GM19468 (cell line): ENCODE results near the gene DHRS3.
"Not testable (repeated sequence)": the region's sequence is repeated elsewhere in the genome, so short reads cannot be mapped to it uniquely, and the experiment has no call there.

Experiments used
- ATAC-seq: cut with Tn5 transposase; IDR thresholded peaks from one replicate; pipeline ENCODE4 v1.9.1; 2021; ENCODE audit warnings: mild to moderate bottlenecking, moderate library complexity, moderate number of reproducible peaks; ENCODE audit not compliant: unreplicated experiment; ENCODE audit errors: extremely low read depth

The DHRS3 gene

DNA sequence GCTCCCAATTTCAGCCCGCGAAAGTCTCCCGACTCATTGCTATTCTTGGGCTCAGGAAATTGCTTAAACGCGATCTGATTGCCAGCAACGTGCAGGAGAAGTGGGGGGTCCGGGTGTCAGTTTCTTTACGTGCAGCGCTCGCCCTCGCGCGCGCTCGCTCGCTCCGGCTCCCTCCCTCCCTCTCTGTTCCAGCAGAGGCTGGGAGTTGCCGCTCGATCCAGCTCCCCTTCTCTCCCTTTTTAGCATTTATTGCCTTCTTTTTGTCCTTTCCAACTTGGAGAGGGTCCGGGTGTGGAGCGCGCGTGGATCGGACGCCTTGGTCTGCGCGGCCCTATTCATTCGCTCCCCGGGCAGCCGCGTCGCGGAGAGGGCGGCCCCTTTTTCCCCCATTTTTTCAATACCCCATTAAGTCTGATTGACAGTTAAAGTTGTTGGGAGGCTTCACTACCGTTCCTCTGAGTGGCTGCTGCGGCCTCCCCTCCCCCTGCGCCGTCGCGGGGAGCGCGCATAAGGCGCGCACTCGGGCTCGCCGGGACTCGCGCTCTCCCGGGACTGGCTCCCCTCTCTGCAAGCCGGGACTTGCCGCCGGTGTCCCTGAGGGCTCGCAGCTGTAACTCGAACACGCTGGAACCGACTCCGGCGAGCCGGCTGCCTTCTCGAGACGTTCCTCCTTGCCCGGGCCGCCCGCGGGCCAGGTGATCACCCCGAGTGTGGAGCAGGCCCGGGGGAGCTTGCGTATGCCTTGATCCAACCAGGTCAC lies at the start of gene DHRS3:
Gene DHRS3, minus strand, starts transcription at position 310 of the 760 bp plus-strand sequence. CDS start 862 bp downstream, outside the sequence.
- no peak for ATAC-seq

- no peak for ATAC-seq
These were observed 48.2 kb upstream of the DHRS3 start for GRCh38 chr1:12666141-12666735.

- ATAC-seq, result no peak
These were observed 47.5 kb upstream of the DHRS3 start for GRCh38 chr1:12665511-12665910.

- no peak for ATAC-seq
These were observed 44.5 kb upstream of the DHRS3 start for GRCh38 chr1:12662556-12662955.

- no peak for ATAC-seq
These were observed 43.7 kb upstream of the DHRS3 start for GRCh38 chr1:12661606-12662219.

- ATAC-seq, result no peak
These were observed 40.8 kb upstream of the DHRS3 start for GRCh38 chr1:12658531-12659453.

DNA sequence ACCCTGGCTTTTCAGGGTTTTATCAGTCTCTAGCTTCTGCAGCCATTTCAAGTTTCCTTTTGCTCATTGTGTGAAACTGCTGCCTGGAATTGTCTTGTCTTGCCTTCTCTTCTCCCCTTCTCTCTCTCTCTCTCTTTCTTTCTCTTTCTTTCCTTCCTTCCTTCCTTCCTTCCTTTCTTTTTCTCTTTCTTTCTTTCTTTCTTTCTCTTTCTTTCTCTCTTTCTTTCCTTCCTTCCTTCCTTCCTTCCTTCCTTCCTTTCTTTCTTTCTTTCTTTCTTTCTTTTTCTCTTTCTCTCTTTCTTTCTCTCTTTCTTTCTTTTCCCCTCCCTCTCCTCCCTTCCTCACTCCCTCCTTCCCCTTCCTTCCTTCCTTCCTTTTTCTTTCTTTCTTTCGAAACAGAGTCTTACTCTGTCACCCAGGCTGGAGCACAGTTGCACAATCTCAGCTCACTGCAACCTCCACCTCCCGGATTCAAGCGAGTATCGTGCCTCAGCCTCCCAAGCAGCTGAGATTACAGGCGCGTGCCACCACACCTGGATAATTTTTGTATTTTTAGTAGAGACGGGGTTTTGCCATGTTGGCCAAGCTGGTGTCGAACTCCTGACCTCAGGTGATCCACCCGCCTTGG lies 40.0 kb upstream of the DHRS3 start:
- ATAC-seq, result not testable (repeated sequence)

DNA sequence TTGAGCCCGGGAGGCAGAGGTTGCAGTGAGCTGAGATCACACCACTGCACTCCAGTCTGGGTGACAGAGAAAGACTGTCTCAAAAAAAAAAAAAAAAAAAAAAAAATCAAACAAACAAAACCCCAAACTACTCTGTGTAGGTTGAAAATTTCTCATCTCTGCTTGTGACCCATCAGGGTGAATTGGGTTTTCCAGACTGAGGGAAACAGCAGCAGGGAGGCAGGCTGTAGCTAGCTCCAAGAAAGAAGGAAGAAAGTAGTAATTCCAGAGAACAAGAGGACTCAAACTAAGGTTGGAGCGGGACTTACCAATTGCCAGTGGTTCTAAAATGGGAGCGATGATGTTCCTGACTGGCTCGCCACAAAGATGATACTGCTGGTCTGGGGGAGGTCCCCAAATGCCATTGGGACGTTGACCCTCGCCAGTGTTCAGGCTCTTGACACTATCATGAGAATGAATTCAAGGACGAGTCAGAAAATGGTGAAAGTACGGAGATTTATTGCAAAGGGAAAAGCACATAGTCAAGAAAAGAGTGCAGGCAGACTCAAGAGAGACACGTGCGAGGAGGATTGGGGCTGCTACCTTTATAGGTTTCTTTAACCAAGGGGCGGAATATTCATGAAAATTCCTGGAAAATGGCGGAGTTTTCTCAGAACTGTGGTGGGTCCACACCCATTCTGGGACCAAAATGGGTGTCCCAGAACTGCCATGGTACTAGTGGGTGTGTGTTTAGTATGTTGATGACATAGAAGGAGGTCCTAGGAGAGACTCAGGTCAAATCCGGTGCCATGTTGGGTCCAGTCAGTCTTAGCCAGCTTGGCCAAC lies 39.3 kb upstream of the DHRS3 start:
- no peak for ATAC-seq

DNA sequence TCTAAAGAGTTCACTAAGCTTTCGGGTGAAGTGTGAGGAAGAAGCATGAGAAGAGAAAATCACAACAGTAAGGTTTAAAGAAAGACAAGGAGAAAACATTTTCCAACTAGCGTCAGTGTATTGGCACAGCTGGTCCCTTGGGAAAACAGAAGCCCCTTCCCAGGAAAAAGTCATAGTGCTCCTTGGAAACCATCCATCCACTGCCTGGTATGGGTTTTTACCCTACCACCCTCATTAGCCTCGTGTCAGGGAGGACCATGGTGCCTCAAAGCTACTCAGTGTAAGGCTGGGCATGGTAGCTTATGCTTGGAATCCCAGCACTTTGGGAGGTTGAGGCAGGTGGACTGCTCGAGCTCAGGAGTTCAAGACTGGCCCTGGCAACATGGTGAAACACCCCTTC lies 38.6 kb upstream of the DHRS3 start:
- ATAC-seq, result no peak

- no peak for ATAC-seq
These were observed 36.6 kb upstream of the DHRS3 start for GRCh38 chr1:12654657-12655056.

GRCh38 chr1:12654004-12654567 lies 36.1 kb upstream of the DHRS3 start:
- no peak for ATAC-seq

DNA sequence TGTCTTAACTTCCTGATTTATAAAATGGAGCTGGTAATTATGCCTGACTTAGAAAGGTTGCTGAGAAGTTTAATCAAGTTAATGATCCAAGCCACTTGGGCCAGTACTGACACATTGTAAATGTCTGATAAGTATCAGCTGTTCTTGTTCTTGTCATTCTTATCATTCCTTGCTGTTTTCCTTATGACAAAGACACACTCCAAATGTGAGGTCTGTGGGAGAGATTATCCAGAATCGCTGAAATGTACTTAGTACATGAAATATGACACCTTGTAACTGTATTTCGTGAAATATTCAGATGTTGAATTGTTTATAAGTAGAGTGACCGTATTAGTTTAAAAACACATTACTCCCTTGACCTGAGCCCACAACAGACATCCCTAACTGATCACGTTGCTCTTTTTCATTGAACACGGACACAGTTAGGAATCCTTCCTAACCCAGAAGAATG lies 32.0 kb upstream of the DHRS3 start:
- no peak for ATAC-seq

DNA sequence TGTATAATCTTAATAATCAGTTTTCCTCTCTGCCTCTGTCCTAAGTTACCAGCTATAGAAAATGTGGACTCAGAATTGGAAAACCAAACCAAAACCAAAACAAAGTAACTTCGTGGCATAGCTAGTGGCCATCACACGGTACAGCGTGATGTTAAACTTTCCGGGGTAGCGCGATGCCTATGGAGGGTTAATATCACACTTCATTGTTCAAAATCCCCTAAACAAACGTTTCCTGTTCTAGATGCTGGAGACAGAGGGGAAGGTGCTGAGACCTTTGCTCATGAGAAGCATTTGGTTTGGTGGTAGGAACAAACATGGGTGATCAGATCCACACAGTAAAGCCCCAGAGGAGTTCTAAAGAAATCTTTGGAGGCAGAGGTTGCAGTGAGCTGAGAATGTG lies 30.7 kb upstream of the DHRS3 start:
- ATAC-seq, result no peak

- ATAC-seq, result not testable (repeated sequence)
These were observed 27.4 kb upstream of the DHRS3 start for GRCh38 chr1:12645401-12645800.

DNA sequence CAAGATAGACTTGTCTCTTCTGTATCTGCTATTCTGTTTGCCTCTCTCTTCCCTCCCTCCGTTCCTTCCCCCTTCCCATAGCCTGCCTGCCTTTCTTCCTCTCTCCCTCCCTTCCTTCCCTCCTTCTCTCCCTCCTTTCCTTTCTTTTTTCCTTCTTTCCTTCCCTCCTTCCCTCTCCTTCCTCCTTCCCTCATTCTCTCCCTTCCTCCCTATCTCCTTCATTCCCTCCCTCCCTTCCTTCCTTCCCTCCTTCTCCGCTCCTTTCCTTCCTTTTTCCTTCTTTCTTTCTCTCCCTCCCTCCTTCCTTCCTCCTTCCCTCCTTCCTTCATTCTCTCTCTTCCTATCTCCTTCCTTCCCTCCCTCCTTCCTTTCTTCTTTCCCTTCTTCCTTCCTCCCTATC lies 26.8 kb upstream of the DHRS3 start:
- no peak for ATAC-seq

DNA sequence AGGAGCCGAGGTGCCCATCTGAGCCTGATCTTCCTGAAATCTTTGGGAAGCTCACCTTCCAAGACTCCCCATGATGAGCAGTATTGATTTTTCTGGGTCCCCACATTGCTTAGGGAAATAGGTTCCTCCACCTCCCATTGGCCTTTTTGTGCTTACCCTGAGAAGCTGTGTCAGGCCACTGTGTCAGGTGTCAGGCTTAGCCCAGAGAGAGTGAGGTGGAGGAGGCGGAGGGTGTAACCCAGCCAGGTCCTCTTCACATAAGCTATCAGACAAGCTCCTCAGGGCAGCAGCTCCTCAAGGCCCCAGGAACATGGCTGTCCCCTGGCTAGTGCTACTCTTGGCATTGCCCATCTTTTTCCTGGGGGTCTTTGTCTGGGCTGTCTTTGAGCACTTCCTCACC lies 26.2 kb upstream of the DHRS3 start:
- no peak for ATAC-seq

- ATAC-seq, result no peak
These were observed 25.8 kb upstream of the DHRS3 start, which contains the start of gene AADACL4 for GRCh38 chr1:12643785-12644184. Gene AADACL4 (plus strand): TSS chr1:12644085. CDS start chr1:12644547, 462 bp downstream.

DNA sequence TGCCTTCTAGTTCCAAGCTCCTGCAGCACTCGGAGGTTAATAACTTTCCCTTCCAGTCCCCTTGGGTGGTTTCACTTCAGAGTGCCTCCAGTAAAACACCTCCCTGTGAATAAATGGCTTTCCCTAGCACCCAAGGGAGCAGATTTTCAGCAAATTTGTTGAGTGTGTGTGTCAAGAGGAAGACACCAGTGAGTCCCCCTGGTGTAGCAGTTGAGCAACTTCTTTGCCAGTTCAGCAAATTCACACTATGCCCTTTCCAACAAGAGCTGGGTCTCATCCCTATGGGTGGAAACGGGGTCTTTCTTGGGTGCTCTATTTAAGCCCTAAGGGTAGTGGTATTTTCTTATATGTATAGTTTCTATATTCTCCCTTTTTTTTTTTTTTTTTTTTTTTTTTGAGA lies 25.1 kb upstream of the DHRS3 start:
- ATAC-seq, result no peak

DNA sequence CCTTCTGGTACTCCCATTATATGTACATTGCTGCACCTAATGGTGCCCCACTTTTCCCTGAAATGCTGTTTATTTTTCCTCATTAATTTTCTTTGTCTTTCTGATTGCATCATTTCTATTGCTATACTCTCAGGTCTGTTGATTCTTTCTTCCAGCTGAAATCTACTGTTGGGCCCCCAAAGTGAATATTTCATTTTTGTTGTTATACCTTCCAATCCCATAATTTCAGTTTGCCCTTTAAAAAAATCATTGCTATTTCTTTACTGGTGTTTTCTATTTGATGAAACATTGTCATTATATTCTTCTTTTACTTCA lies 22.9 kb upstream of the DHRS3 start:
- ATAC-seq, result no peak
